ENCODE measurements around the gene AQP6. TPM values are rescaled to one million over a fixed set of nuclear protein-coding genes. Genes with fewer than 3 reads are reported as not detected.

The AQP6 gene
- total and polyA plus RNA-seq, 10 of the 15 experiments (the other 5 are each of a cell fraction or from before 2014, with no cell fraction given), result not detected

GRCh38 chr12:49937639-49938300 is 35.0 kb upstream of the AQP6 start:
- Histone ChIP-seq H3K9ac (ENCODE audit: control insufficient read depth, insufficient read depth, low read length) (no peak overlapping the region), H3K4me1 (ENCODE audit: control insufficient read depth, insufficient read depth, low read length) (no peaks in the 10 kb centered on the region), H3K27me3 (replicated peaks in 1 of 2; ENCODE audit: control insufficient read depth in 2 of 2, insufficient read depth in 2 of 2, low read length in 1 of 2) (no peaks in the 10 kb centered on the region), H3K36me3 (ENCODE audit: control insufficient read depth in 2 of 2, insufficient read depth in 2 of 2, low read length in 1 of 2) (no peaks in the 10 kb centered on the region), H3K79me2 (ENCODE audit: control insufficient read depth, insufficient read depth, low read length) (no peaks in the 10 kb centered on the region), H3K4me2 (ENCODE audit: control insufficient read depth, insufficient read depth) (no peak overlapping the region), H3K9me3 (replicated peaks; ENCODE audit: control insufficient read depth, insufficient read depth, low read length) (no peaks in the 10 kb centered on the region), H2AFZ (ENCODE audit: control insufficient read depth, low read depth, low read length) (no peak overlapping the region), H3K4me3 (no peak overlapping the region), H4K20me1 (ENCODE audit: control insufficient read depth, insufficient read depth) (no peaks in the 10 kb centered on the region), H3K27ac (ENCODE audit: control insufficient read depth, insufficient read depth) (no peak overlapping the region)
- ATAC-seq, result no peak
- FAIRE-seq, result no peak
- in situ Hi-C loops (cut with MboI), result no loop called here
- SMC1A ChIA-PET (ENCODE audit: uncharacterized antibody, unreplicated experiment), result interaction anchor here (0.9 to 1.4 kb wide), 3 partner anchors 10 to 29 kb away, joined by 3 read pairs; no protein-coding TSS in a partner anchor
- RAD21 ChIA-PET (ENCODE audit: unreplicated experiment), result no interaction called here
- WGBS (ENCODE audit: insufficient coverage, insufficient replicate concordance, low lambda C conversion rate, missing lambda C conversion rate), result 46% methylated on average over 8 of the region's 8 CpGs
- no peak for TF ChIP-seq GATAD2B (conservative IDR thresholded peaks at IDR 0.05; ENCODE audit: low read depth)
- TF ChIP-seq EED (IDR thresholded peaks at IDR 0.05; ENCODE audit: low read depth), result no peak
- TF ChIP-seq, protein P1, sequence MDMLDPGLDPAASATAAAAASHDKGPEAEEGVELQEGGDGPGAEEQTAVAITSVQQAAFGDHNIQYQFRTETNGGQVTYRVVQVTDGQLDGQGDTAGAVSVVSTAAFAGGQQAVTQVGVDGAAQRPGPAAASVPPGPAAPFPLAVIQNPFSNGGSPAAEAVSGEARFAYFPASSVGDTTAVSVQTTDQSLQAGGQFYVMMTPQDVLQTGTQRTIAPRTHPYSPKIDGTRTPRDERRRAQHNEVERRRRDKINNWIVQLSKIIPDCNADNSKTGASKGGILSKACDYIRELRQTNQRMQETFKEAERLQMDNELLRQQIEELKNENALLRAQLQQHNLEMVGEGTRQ (IDR thresholded peaks at IDR 0.05; ENCODE audit: borderline replicate concordance, low read depth, low read length), result no peak
- TF ChIP-seq HDAC6 (IDR thresholded peaks at IDR 0.05; ENCODE audit: unreplicated experiment), result no peak
- TF ChIP-seq ZNF384 (IDR thresholded peaks at IDR 0.05; ENCODE audit: borderline replicate concordance, low read depth, low read length), result no peak
- TF ChIP-seq IKZF1 (conservative IDR thresholded peaks at IDR 0.05), result no peak
- no peak for TF ChIP-seq SMARCA5 (IDR thresholded peaks at IDR 0.05)
- no peak for TF ChIP-seq EP300 (IDR thresholded peaks at IDR 0.05; ENCODE audit: borderline replicate concordance in 1 of 2, control insufficient read depth in 1 of 2, low read depth in 2 of 2, low read length in 2 of 2)
- no peak for TF ChIP-seq MEF2B (IDR thresholded peaks at IDR 0.05; ENCODE audit: partially characterized antibody, poor library complexity, severe bottlenecking)
- TF ChIP-seq, protein P2, sequence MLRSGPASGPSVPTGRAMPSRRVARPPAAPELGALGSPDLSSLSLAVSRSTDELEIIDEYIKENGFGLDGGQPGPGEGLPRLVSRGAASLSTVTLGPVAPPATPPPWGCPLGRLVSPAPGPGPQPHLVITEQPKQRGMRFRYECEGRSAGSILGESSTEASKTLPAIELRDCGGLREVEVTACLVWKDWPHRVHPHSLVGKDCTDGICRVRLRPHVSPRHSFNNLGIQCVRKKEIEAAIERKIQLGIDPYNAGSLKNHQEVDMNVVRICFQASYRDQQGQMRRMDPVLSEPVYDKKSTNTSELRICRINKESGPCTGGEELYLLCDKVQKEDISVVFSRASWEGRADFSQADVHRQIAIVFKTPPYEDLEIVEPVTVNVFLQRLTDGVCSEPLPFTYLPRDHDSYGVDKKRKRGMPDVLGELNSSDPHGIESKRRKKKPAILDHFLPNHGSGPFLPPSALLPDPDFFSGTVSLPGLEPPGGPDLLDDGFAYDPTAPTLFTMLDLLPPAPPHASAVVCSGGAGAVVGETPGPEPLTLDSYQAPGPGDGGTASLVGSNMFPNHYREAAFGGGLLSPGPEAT (IDR thresholded peaks at IDR 0.05; ENCODE audit: low read depth), result no peak
- no peak for TF ChIP-seq SREBF1 (IDR thresholded peaks at IDR 0.05; ENCODE audit: low read length)
- no TSS peak for BruUV-seq (replicated peaks)
- intact Hi-C loops (cut with micrococcal nuclease; ENCODE audit: unreplicated experiment), result no loop called here
- POLR2A ChIA-PET, result no interaction called here
- CTCF ChIA-PET, result interaction anchor here (2.7 kb wide), 1 partner anchor 8 kb away, joined by 11 read pairs; no protein-coding TSS in a partner anchor
- DNase-seq (ENCODE audit: low read depth, low spot score), result no peak
